ENCODE measurements around the gene INA.

- no peak for TF ChIP-seq CTCF (conservative IDR thresholded peaks at IDR 0.05)
- TF ChIP-seq ZFX (IDR thresholded peaks at IDR 0.05) = no peak
These were observed 16.9 kb upstream of the INA start for GRCh38 chr10:103259989-103260388.

Data from C4-2B (cell line).